Skeletal muscle tissue (tissue), 4 donors: Measurements from ENCODE around the gene CEP131. TPM values are rescaled to one million over a fixed set of nuclear protein-coding genes. Genes with fewer than 3 reads are reported as not detected.
"Not testable (repeated sequence)": the region's sequence is repeated elsewhere in the genome, so short reads cannot be mapped to it uniquely, and the experiment has no call there.

ENCODE experiments used
- H3K27ac ChIP-seq: one replicate; pipeline ENCODE4 v1.7.0; 2013; ENCODE audit warnings: mild to moderate bottlenecking, low read depth, low read length, inconsistent platforms
- H3K27me3 ChIP-seq, 3 donors: one replicate each; pipeline ENCODE4 v1.7.0; 2013; ENCODE audit warnings: low read length in 3 of 3; ENCODE audit not compliant: control insufficient read depth in 3 of 3, insufficient read depth in 3 of 3
- H3K36me3 ChIP-seq, 3 donors: one replicate each; pipeline ENCODE4 v1.7.0; 2013; ENCODE audit warnings: low read length in 3 of 3; ENCODE audit not compliant: control insufficient read depth in 3 of 3, insufficient read depth in 3 of 3
- H3K4me1 ChIP-seq, 3 donors: one replicate each; pipeline ENCODE4 v1.7.0; 2013; ENCODE audit warnings: low read length in 3 of 3, mild to moderate bottlenecking in 3 of 3; ENCODE audit not compliant: control insufficient read depth in 3 of 3, insufficient read depth in 3 of 3
- H3K4me3 ChIP-seq, 3 donors: one replicate each; pipeline ENCODE4 v1.7.0; 2013; ENCODE audit warnings: low read length in 3 of 3
- H3K9ac ChIP-seq, 3 donors: one replicate each; pipeline ENCODE4 v1.7.0; 2013; ENCODE audit warnings: low read length in 3 of 3, mild to moderate bottlenecking in 3 of 3, moderate library complexity in 2 of 3, low read depth in 1 of 3
- H3K9me3 ChIP-seq, 3 donors: one replicate each; pipeline ENCODE4 v1.7.0; 2013; ENCODE audit warnings: low read length in 3 of 3; ENCODE audit not compliant: control insufficient read depth in 3 of 3
- total RNA-seq: library from RNA; depleted of rRNA; stranded (reverse); fragments of >200 nt; gene quantifications from one replicate; pipeline ENCODE4 v1.2.3, GENCODE V29; 2014
- donor health status: Osteomylitis.

Gene CEP131
- total RNA-seq, 1 donor from 2014 or later: 10.4 TPM

DNA sequence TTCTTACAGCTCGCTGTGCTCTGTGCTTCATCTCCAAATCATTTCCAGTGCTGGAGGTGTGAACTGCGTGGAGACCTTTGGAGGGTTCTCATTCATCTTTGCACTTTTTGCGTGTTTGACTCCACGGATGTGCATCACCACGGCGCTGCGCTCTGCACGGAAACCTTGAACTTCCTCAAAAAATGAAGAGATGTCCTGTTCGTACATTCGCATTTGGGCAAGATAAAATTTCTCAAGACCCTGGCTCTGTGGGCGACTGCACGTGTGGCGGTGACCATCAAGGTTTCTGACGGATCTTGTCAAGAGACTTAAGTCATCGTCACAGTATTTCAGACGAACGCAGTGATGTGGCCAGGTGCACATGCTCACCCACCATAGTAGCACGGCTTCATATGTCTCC is 67.8 kb downstream of the CEP131 start:
- H3K9me3 ChIP-seq: no peaks in the 10 kb centered on the region
- peaks cover 0 to 11% (median 7%) of the 10 kb centered on the region in 3 donors for H3K27me3 ChIP-seq
- peaks cover 0 to 4% (median 0%) of the 10 kb centered on the region in 3 donors for H3K4me1 ChIP-seq
- H3K9ac ChIP-seq: no peak overlapping the region
- H3K27ac ChIP-seq: no peak overlapping the region
- no peaks in the 10 kb centered on the region for H3K36me3 ChIP-seq
- no peak overlapping the region for H3K4me3 ChIP-seq

DNA sequence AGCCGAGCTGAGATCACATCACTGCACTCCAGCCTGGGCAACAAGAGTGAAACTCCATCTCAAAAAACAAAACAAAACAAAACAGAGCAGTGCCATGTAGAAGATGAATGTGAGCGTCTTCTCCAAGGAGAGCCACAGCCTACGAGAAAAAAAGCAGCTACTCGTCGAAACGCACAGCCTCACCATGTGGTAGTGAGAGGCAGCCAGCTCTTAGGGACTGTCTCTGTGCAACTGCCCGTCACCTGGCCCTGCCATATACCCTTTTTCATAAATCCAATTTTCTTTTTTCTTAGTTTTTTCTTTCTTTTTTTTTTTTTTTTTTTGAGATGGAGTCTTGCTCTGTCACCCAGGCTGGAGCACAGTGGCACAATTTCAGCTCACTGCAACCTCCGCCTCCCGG is 68.7 kb downstream of the CEP131 start:
- H3K36me3 ChIP-seq, H3K9ac ChIP-seq, H3K27ac ChIP-seq, H3K4me1 ChIP-seq, H3K4me3 ChIP-seq, H3K9me3 ChIP-seq, H3K27me3 ChIP-seq: not testable (repeated sequence)

DNA sequence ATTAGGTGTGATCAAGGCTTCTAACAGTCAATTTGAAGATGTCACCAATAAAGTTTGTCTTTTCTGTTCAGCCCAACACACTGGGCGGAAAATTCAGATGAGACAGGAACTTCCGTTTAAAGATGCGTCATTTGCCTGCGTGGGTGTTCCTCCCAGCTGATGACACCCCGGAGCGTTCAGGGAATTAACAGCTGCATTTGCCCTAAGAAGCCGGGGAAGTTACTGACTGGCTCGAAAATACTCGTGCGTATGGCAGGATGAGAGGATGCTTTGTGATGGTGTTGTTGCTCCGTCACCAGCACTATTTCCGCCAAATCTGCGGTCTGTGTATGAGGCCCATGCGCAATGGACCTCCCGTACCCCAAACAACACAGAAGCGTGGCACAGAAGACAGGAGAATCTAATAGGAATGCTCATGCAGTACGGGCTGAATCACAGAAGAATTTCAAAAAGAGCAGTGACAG is 69.4 kb downstream of the CEP131 start:
- Histone ChIP-seq H3K27ac (no peak overlapping the region), H3K9ac (no peak overlapping the region)

DNA sequence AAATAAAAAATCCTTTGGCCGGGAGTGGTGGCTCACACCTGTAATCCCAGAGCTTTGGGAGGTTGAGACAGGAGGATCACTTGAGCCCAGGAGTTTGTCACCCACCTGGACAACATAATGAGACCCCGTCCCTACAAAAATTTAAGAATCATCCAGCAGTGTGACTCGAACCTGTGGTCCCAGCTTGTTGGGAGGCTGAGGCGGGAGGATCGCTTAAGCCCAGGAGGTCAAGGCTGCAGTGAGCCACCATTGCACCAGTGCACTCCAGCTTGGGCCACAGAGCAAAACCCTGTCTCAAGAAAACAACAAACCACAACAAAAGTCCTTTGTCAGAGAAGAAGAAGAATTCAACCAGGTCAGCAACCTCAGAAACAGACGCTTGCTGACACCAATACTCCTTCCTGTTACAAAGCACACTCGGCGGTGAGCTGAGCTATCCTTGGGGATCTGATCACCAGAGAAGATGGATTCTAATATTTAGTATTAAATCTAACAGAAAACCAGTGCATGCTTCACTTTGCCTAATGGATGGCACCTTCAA is 70.4 kb downstream of the CEP131 start:
- Histone ChIP-seq H3K4me1 (peaks cover 0 to 4% (median 0%) of the 10 kb centered on the region in 3 donors), H3K9me3 (no peaks in the 10 kb centered on the region), H3K27ac (no peak overlapping the region), H3K36me3 (no peaks in the 10 kb centered on the region), H3K27me3 (peaks cover 5 to 7% (median 6%) of the 10 kb centered on the region in 3 donors), H3K9ac (no peak overlapping the region), H3K4me3 (no peak overlapping the region)

More for the DNA sequence above, 69.4 kb downstream of the CEP131 start:
- no peaks in the 10 kb centered on the region for H3K36me3 ChIP-seq
- no peak overlapping the region for H3K4me3 ChIP-seq
- peaks cover 3 to 7% (median 5%) of the 10 kb centered on the region in 3 donors for H3K27me3 ChIP-seq
- H3K9me3 ChIP-seq: no peaks in the 10 kb centered on the region
- peaks cover 0 to 4% (median 0%) of the 10 kb centered on the region in 3 donors for H3K4me1 ChIP-seq

DNA sequence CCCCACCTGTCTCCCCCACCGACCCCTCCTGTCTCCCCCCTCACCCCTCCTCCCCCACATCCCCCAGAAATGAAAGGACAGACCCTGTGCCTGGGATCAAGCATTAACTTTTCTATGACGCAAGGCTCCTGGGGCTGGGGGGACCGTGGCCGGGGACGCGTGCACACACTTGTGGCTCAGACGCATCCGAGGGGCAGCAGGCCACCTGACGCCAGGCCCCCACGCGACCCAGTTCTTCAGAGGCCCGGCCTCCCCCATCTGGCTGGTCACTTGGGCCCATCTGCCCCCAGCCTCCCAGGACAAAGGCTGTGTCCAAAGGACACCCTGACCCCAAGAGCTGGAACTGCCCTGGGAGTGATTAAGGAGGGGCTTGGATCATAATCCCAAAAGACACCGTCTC is 71.5 kb downstream of the CEP131 start:
- H3K4me3 ChIP-seq: no peak overlapping the region
- no peak overlapping the region for H3K27ac ChIP-seq
- peaks cover 0 to 4% (median 0%) of the 10 kb centered on the region in 3 donors for H3K4me1 ChIP-seq
- no peak overlapping the region for H3K9ac ChIP-seq
- no peaks in the 10 kb centered on the region for H3K36me3 ChIP-seq
- H3K9me3 ChIP-seq: no peaks in the 10 kb centered on the region
- H3K27me3 ChIP-seq: peaks cover 0 to 7% (median 6%) of the 10 kb centered on the region in 3 donors

DNA sequence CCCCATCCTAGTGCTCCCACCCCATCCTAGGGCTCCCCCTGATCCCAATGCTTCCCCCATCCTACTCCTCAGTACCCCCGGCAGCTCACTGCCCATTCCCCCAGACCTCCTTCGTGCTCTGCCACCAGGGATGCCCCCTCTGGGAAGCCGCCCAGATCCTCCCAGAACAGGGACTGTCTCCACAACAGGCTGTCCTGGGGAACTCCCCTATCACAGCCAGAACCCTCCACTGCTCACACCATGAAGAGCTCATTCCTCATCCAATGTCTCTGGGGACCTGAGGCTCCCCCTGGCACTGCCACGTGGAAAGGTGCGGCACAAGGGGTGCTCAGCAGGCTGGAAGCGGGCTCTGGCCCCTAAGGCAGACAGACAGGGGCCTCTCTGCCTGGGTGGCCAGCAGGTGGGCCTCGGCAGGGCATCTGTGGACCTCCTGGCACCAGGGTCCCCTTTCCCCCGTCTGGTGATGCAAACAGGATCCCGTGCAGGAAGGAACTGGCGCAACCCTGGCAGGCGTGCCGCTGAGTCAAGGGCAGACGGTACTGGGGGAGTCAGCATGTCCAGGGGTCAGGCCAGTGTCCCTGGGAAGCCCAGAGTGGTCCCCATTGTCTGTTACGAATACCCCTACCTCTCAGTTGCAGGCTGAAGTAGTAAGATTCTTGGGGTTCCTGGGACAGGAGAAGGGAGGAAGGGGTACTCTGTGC is 72.2 kb downstream of the CEP131 start:
- no peak overlapping the region for H3K4me3 ChIP-seq
- H3K36me3 ChIP-seq: no peaks in the 10 kb centered on the region
- peaks cover 0 to 4% (median 0%) of the 10 kb centered on the region in 3 donors for H3K4me1 ChIP-seq
- H3K9me3 ChIP-seq: no peaks in the 10 kb centered on the region
- no peak overlapping the region for H3K9ac ChIP-seq
- H3K27me3 ChIP-seq: peaks cover 0 to 7% (median 6%) of the 10 kb centered on the region in 3 donors
- no peak overlapping the region for H3K27ac ChIP-seq

DNA sequence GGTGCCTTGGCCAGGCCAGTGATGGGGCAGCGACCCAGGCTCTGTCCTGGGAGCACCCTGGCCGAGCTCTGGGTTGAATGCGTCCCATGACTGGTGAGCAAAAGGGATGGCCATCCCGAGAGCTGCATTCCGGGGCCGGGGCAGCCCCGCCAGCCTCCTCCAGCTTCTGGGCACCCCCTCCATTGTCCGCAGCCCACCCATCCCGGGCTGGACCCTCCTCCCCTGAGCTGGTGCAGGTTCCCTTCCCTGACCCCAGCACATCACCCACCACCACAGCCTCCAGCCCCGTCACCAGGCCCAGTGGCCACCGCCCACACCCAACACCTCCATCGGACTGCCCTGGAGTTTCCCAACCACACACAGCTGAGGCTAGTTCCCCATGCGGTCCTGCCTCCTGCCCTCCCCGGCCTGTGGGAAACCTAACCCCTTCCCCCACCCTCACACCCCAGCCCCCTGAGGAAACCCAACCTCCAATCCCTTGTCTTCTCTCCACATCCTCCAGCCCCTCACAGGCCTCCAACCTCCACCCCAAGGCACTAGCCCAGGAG is 73.7 kb downstream of the CEP131 start:
- H3K27ac ChIP-seq: no peak overlapping the region
- H3K4me1 ChIP-seq: peaks cover 0 to 4% (median 0%) of the 10 kb centered on the region in 3 donors
- H3K9ac ChIP-seq: no peak overlapping the region
- no peaks in the 10 kb centered on the region for H3K36me3 ChIP-seq
- no peak overlapping the region for H3K4me3 ChIP-seq
- no peaks in the 10 kb centered on the region for H3K9me3 ChIP-seq
- H3K27me3 ChIP-seq: peaks cover 0 to 7% (median 6%) of the 10 kb centered on the region in 3 donors

DNA sequence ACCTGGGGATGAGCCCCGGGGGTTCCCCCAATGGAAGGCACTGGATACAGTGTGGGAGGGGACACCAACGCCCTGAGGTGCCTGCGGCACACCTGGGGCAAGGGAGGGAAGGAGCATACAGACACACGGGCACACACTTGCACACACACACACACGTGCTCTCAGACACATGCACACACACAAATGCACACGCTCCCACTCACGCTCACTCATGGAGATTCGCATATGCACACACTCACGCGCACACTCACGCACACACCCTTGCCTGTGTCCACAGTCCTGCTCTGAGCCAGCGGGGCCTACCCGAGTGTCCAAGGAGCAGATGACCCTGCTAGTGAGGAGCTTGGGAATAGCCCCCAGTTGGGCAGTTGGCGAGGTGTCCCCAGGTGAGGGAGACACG is 74.2 kb downstream of the CEP131 start:
- Histone ChIP-seq H3K9ac (no peak overlapping the region), H3K27ac (no peak overlapping the region)

DNA sequence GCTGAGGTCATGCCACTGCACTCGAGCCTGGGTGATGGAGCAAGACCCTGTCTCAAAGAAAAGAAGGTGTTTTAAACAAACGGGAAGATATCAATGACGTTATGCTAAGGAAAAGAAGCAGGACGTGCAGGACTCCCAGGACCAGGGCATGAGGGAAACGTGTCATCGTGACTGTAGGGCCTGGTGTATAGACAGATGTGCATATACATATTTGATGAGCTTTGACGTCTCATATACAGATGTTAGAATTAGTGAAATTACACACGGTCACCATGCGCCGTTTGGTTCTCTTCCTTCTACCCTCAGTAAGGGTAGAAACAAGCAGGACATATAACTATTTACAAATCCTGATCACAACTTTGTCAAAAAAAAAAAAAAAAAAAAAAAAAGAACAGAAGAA is 75.1 kb downstream of the CEP131 start:
- Histone ChIP-seq H3K4me3 (no peak overlapping the region), H3K4me1 (peaks cover 4 to 6% (median 5%) of the 10 kb centered on the region in 3 donors), H3K27me3 (peaks cover 0 to 7% (median 6%) of the 10 kb centered on the region in 3 donors), H3K9ac (no peak overlapping the region), H3K36me3 (no peaks in the 10 kb centered on the region), H3K27ac (no peak overlapping the region), H3K9me3 (no peaks in the 10 kb centered on the region)

More for the DNA sequence above, 74.2 kb downstream of the CEP131 start:
- no peaks in the 10 kb centered on the region for H3K36me3 ChIP-seq
- H3K9me3 ChIP-seq: no peaks in the 10 kb centered on the region
- peaks cover 0 to 4% (median 0%) of the 10 kb centered on the region in 3 donors for H3K4me1 ChIP-seq
- H3K4me3 ChIP-seq: no peak overlapping the region
- H3K27me3 ChIP-seq: peaks cover 0 to 7% (median 6%) of the 10 kb centered on the region in 3 donors

DNA sequence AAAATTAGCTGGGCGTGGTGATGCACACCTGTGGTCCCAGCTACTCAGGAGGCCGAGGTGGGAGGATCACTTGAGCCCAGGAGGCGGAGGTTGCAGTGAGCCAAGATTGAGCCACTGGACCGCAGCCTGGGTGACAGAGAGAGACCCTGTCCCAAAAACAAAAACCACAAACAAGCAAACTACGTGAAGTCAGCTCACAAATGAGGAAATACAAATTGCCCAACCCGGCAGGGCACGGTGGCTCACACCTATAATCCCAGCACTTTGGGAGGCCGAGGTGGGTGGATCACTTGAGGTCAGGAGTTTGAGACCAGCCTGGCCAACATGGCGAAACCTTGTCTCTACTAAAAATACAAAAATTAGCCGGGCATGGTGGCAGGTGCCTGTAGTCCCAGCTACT is 76.6 kb downstream of the CEP131 start:
- not testable (repeated sequence) for H3K4me1 ChIP-seq, H3K9me3 ChIP-seq, H3K9ac ChIP-seq, H3K36me3 ChIP-seq, H3K27me3 ChIP-seq, H3K4me3 ChIP-seq, H3K27ac ChIP-seq
